Astrocyte of the spinal cord (primary cell): Measurements from ENCODE around the gene HBS1L.

Experiments
- DNase-seq: peaks from one replicate; pipeline ENCODE4 v3.0.0; 2011; ENCODE audit warnings: low read depth, low spot score
- H3K4me3 ChIP-seq: 2 replicates; pipeline ENCODE4 v1.5.1; 2011; ENCODE audit warnings: low read depth, mild to moderate bottlenecking, low read length, moderate library complexity
- in situ Hi-C: cut with HindIII; loops from 2 replicates; pipeline ENCODE4 v1.10.0; 2017; ENCODE audit warnings: low sequenced_read_pairs
- TF ChIP-seq, protein P1 (sequence below): IDR thresholded peaks from 2 replicates; pipeline ENCODE4 v1.5.1; 2012; ENCODE audit warnings: low read depth, mild to moderate bottlenecking, low read length, inconsistent platforms

HBS1L gene

DNA sequence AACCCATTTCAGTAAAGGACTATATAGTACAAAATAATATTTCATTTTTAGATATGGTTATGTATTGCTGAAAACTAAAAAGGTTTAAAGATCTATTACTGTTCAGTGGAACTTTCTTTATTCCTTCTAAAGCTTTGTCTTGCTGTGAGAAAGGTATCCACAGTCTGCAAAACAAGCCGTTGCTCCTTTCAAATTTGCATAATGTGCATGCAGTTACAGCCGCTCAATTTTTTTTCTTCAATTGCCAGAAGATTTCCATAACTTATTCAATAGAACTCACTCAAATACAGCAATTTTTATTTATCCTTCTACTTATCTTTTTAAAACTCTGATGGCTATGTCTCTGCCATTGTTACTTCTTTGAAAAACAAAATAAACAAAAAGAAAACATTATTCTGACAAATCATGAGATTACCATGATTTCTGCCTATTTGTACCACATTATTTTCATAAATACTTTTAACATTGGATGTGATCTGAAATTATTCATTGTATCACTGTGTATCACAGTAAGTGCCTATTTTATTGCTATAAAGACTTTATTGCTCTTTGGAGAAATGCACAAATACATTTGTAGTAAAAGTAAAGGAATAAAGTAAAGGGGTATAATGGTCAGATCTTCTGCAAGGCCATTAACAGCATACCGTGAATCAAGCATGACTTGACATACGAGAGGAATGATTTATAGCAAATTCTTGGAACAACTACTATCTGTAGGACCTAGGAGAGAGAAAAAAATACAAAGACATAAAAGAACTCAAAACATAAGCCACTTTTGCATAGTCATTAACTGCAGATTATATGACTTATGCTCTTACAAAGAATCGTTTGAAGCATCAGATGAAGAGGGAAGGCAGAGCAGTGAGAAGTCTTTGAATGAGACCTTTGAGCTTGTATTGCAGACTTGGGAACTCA, 29.6 kb upstream of the HBS1L start:
- H3K4me3 ChIP-seq: no peak overlapping the region
- in situ Hi-C loops: no loop called here
- DNase-seq: no peak
- TF ChIP-seq, protein P1, sequence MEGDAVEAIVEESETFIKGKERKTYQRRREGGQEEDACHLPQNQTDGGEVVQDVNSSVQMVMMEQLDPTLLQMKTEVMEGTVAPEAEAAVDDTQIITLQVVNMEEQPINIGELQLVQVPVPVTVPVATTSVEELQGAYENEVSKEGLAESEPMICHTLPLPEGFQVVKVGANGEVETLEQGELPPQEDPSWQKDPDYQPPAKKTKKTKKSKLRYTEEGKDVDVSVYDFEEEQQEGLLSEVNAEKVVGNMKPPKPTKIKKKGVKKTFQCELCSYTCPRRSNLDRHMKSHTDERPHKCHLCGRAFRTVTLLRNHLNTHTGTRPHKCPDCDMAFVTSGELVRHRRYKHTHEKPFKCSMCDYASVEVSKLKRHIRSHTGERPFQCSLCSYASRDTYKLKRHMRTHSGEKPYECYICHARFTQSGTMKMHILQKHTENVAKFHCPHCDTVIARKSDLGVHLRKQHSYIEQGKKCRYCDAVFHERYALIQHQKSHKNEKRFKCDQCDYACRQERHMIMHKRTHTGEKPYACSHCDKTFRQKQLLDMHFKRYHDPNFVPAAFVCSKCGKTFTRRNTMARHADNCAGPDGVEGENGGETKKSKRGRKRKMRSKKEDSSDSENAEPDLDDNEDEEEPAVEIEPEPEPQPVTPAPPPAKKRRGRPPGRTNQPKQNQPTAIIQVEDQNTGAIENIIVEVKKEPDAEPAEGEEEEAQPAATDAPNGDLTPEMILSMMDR: no peak

DNA sequence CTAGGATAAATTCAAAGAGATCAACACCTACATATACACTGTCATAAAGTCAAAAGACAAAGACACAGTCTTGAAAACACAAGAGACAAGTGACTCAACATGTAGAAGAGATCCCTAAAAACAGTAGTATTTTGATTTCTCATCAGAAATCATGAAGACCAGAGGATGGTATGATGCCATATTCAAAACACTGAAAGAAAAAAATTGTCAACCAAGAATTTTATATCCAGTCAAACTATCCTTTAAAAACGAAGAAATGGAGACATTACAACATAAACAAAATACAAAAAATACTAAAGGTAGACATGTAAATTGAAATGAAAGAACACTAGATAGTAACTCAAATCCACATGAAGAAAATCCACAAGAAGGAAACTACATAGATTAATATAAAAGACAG, 27.3 kb upstream of the HBS1L start:
- in situ Hi-C loops: no loop called here
- no peak for DNase-seq
- TF ChIP-seq, protein P1: no peak
- H3K4me3 ChIP-seq: no peak overlapping the region

DNA sequence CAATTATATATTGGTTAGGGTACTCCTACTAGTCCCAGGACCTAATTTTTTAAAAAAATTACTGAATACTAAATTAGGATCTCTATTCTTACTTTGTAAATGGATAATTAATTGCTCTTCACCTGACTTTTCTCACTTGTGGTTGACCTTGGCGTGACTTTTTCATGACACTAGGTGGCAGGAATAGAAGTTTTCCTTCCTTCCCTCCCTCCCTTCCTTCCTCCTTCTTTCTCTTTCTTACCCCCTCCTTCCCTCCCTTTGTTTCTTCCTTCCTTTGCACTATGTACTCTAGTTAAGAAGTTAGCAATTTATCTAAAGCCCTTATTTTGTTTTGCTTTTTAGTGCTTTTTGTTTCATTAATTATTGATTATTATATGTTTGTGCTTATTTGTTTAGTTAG, 20.4 kb upstream of the HBS1L start:
- in situ Hi-C loops: no loop called here
- no peak overlapping the region for H3K4me3 ChIP-seq
- DNase-seq: no peak
- TF ChIP-seq, protein P1: no peak

DNA sequence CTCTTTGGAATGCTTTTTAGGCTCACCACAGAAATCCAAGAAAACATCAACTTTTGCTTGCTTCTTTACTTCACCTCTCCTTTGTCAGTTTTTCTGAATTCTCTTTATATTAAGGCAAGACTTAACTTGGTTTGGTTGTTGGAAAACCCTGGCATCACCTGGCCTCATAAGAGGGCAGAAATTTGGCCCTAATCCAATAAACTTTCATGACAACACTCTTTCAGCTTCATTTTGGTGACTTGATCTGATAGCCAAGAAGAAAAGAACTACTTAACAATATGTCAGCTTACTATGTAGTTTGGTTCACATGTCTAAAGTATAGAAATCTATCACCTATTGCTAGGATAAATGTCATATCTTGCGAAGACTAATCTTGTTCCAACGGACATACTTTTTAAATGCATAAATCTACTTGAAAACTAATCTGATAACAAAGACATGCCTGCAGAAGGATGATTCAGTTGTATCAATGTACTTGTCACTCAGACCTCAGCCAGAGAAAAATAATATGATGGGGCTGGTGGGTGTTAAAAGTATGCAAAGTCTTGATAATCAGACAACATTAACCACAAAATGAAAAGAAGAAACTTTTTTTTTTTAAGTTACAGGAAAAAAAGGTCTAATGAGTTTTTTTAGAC, 19.3 kb upstream of the HBS1L start:
- TF ChIP-seq, protein P1: no peak
- DNase-seq: no peak
- in situ Hi-C loops: no loop called here

GRCh38 chr6:135073217-135073616, 18.6 kb upstream of the HBS1L start:
- in situ Hi-C loops: no loop called here
- TF ChIP-seq, protein P1: no peak
- no peak overlapping the region for H3K4me3 ChIP-seq
- DNase-seq: no peak

More for the DNA sequence above, 19.3 kb upstream of the HBS1L start:
- no peak overlapping the region for H3K4me3 ChIP-seq

DNA sequence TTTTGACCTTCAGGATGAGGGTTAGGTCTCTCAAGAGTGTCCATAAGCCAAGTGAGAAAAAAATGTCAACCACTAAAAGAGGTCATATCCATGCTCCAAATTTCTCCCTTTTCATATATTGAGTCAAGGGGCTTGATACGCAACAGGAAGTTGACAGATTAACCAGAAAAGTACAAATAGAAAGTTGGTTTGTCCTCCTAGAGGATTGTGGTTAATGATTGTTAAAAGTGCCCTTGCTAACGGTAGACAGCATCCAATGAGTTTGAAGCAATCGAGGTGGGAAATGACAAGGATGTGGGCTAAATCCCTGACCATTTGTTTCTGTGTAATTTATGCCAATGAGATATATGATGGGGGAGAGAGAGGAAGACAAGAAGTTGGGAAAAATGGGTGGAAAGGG, 18.1 kb upstream of the HBS1L start:
- TF ChIP-seq, protein P1: no peak
- in situ Hi-C loops: no loop called here
- DNase-seq: no peak
- no peak overlapping the region for H3K4me3 ChIP-seq
